Activated CD8-positive, alpha-beta memory T cell treated with anti-CD3 and anti-CD28 coated beads for 24 hours (primary cell): ENCODE measurements around the gene CSF2RB.

Experiments used
- DNase-seq: peaks from one replicate; pipeline ENCODE4 v3.0.0-alpha.2; 2020

The CSF2RB gene

DNA sequence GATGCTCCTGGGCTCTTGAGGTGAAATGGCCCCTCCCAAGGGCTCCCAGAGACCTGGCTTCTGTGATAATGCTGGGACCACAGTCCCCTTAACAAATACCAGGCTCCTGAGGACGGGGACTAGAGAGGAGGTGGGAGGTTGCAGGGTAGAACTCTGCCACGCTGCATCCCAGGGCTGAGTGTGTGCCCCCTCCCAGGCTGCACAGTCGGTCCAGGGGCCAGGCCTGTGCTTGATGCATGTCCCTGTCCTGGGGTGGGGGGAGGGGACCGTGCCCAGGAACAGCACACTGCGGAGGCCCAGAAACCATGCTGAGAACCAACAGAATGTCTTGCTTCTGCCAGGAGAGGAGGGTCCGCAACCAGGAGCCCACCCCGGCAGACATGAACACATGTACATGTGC is 9.3 kb downstream of the CSF2RB start:
- DNase-seq = no peak

GRCh38 chr22:36923131-36923788 is 9.8 kb downstream of the CSF2RB start:
- DNase-seq = peak; percentile 47

DNA sequence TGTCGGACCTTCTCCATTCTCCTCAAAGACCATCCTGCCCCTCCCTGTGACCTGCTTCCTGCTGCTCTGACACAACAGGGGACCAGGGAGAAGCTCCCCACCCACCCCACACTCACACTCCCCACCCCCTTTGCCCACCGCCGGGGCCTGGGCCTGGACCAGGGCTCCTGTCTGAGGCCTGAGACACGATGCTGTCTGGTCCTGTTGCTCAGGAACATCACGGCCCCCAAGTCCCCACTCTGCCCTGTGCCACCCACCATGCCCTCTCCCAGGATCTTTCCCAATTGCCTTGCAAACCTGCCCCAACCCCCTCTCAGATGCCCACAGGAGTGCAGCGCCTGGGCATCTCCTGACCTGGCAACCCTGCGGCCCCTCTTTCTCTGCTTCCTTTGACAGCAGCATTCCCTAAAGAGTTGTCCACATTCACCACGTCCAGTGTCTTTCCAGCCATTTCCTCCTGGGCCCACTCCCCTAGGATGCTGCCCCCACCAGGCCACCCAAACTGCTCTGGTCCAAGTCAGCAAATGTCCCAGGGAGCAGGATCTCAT is 10.8 kb downstream of the CSF2RB start:
- no peak for DNase-seq

- DNase-seq = peak; percentile 54
Measured at GRCh38 chr22:36925388-36926290, 12.2 kb downstream of the CSF2RB start.

DNA sequence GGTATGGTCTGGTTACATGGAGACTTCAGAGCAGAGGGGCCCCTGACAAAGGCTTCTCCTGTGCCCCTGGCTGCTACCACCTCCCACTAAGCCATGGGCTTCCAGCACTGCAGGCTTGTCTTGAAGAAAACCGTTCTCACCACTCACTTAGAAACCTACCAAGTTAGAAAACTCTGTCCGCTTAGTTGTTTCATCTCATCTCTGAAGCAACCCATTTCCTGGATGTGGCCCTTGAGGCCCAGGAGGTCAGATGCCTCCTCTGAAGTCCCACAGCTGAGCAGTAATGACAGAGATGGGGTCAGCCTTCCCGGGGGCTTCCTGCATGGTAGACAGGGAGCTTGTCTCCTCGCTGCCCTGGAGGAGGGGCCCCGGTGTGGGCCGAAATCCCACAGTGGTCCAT is 12.9 kb downstream of the CSF2RB start:
- no peak for DNase-seq

GRCh38 chr22:36926721-36927435 is 13.4 kb downstream of the CSF2RB start:
- peak; percentile 40 for DNase-seq

GRCh38 chr22:36927671-36928070 is 14.2 kb downstream of the CSF2RB start:
- peak; percentile 47 for DNase-seq

GRCh38 chr22:36928196-36928595 is 14.8 kb downstream of the CSF2RB start:
- no peak for DNase-seq

GRCh38 chr22:36928786-36929535 is 15.5 kb downstream of the CSF2RB start:
- DNase-seq = peak; percentile 33

- peak; percentile 52 for DNase-seq
Measured at GRCh38 chr22:36929621-36930020, 16.2 kb downstream of the CSF2RB start.

DNA sequence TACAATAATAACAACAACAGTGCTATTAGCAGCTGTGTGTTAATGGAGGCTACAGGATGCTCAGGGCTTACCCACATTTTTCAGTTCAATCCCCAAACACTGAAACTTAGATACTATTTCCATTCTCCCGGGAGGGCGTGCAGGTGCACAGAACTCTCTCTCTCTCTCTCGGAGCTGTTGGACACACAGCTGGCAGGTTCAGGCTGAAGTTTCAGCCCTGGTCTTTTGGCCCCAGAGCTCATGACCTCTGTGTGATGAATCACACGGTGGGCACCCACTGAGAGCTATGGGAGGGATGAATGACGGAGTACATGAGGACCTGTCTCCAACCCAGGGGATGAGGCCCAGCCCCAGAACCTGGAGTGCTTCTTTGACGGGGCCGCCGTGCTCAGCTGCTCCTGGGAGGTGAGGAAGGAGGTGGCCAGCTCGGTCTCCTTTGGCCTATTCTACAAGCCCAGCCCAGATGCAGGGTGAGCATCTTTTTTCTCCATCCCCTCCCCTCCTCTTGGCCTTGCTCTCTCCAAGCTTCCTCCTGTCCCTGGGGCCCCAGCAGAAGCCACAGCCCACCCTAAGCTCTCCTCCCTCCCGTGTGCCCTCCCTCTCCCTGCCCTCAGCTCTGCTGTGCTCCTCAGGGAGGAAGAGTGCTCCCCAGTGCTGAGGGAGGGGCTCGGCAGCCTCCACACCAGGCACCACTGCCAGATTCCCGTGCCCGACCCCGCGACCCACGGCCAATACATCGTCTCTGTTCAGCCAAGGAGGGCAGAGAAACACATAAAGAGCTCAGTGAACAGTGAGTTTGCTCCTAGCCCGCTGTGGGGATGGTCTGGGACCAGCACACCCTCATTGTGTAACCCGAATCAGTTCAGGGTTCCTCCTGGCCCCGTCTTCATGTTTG is 16.9 kb downstream of the CSF2RB start:
- no peak for DNase-seq

- no peak for DNase-seq
Measured at GRCh38 chr22:36931446-36931845, 18.0 kb downstream of the CSF2RB start.

DNA sequence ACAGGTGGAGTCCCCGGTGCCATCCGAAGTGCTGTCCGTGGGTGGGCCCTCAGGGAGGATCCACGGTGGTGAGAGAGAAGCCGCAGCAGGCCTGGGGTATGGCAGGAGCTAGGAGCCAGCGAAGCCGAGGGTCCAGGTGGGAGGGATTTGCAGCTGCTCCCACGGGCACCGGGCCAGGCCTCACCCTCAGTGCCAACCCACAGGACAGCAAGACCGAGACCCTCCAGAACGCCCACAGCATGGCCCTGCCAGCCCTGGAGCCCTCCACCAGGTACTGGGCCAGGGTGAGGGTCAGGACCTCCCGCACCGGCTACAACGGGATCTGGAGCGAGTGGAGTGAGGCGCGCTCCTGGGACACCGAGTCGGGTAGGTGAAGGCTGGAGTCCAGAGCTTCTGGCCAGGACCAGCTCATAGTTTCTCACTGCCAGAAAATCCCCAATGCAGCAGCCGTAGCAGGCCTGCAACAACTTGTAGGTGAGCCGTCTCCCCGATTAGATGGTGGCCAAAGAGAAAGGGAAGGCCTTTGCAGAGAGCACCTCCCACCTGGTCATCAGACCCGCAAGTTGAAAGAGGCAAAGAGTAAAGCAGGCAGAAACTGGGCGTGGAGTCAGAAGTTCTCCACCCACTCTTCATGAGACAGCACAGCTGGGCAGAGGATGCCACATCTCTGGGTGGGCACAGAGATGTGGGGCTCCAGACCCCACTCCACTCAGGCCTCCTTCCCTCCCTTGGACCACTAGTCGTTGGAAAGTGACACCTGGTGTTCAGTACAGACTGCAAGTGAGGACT is 20.4 kb downstream of the CSF2RB start:
- DNase-seq = peak; percentile 50

DNA sequence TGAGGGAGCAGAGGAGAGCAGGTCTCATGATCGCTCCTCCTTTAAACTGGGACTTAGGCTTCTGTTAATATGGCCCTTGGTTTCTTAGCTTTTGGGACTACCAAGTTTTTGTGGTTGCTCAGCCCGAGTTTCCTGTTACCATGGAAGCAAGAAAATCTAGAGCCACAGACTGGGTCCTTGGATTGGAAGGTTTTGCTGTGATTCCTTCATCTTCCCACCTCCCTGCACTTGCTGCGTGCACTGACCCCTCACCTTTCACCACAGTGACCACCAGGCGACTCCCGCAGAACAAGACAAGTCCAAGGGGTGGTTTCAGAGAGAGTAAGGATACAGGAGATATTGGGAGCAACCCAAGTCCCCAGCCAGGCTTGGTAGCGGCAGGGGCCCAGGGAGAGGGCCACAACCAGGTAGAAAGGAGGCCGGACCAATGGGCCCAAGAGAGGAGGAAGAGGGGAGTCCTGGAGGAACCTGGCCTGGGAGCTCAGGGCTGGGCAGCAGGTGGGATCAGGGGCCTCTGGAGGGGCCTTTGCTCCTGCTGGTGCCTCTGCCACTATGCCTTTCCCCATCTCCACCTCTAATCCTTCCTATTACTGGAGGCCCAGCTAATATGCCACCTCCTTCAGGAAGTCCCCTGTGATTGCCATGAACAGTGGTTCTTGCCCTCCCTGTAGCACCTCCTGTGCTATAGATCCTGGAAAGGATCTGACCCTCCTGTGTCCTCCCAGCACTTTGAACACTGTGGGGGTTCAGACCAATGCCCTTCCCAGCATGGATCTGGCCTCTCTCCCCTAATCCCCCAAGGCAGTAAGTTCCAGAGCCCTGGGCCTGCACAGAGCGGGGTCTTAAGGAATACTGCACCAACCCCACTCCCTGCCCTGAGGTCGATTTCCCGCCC is 21.2 kb downstream of the CSF2RB start:
- peak; percentile 44 for DNase-seq

DNA sequence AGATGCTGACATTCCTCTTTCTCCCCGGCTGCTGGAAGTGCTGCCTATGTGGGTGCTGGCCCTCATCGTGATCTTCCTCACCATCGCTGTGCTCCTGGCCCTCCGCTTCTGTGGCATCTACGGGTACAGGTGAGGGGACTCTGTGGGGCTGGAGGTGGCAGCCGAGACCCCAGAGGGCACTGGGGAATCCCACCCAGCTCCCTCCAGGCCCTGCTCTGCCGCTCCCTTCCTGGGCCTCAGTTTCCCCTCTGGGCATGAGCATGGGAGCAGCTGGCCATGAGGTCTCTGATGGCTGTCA is 21.8 kb downstream of the CSF2RB start:
- no peak for DNase-seq

DNA sequence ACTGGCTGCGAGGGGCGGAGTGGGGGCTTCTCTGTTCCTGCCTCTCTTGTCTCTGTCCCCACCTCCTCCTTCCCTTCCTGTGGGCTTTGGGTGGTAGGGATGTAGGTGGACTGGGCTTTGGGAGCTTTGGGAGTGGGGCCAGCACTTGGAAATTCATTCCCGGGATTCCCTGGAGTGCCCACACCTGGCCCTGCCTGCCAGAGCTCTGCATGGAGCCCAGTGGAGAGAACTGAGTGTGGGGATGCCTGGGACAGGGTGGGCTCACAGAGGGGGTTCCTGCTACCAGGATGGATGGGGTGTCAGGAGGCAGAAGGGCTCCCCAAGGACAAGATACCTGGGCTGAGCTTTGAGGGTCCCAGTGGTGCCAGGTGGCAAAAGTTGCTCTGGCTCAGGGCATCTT is 22.3 kb downstream of the CSF2RB start:
- DNase-seq = no peak

DNA sequence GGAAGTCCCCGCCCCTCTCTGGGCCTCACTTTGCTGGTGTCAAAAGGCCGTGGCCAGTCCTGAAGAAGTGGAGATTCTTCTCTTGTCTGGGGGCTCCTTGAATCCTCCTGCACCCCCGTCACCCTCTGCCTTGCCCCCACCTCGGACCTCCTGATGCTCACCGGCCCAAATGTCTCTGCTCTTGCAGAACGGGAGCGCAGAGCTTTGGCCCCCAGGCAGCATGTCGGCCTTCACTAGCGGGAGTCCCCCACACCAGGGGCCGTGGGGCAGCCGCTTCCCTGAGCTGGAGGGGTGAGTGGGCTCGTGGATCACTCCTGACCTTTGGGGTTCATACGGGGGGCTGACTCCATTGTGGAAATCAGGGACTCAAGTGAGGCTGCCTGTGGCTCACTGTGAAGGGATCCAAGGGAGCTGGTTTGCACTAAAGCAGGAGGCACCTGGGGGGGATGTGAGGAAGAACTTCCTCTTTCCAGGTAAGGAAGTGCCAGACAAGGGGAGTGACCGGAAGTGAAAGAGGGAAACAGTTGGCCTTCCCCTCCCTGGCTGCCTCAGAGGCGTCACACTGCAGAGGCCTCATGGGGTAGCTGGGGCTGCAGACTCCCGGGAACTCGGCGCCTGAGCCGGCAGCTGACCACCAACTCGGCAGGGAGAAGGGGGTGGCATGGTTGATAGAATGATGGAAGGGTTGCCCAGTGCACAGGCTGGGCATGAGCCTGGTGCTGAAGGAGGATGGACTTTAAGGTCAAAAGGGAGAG is 23.1 kb downstream of the CSF2RB start:
- DNase-seq = no peak

GRCh38 chr22:36937319-36938027 is 24.0 kb downstream of the CSF2RB start:
- DNase-seq = peak; percentile 46
